Left ventricle myocardium inferior (tissue), 1 donor: ENCODE results near the gene CELF4. TPM values are rescaled to one million over a fixed set of nuclear protein-coding genes. Genes with fewer than 3 reads are reported as not detected.

ENCODE experiments used
- DNase-seq: peaks from one replicate; pipeline ENCODE4 v3.0.0-alpha.2; 2020
- H3K27ac ChIP-seq: fragments of 200-600 bp; replicated peaks from 2 replicates; pipeline ENCODE4 v1.8.0; 2021
- H3K27me3 ChIP-seq: fragments of 200-600 bp; 2 replicates; pipeline ENCODE4 v1.8.0; 2021; ENCODE audit warnings: low read depth
- H3K36me3 ChIP-seq: fragments of 200-600 bp; 2 replicates; pipeline ENCODE4 v1.8.0; 2021
- H3K4me1 ChIP-seq: fragments of 200-600 bp; 2 replicates; pipeline ENCODE4 v1.8.0; 2021
- H3K4me3 ChIP-seq: fragments of 200-600 bp; 2 replicates; pipeline ENCODE4 v1.8.0; 2021; ENCODE audit warnings: mild to moderate bottlenecking, moderate library complexity
- H3K9me3 ChIP-seq: fragments of 200-600 bp; replicated peaks from 2 replicates; pipeline ENCODE4 v1.8.0; 2021
- intact Hi-C: fragments of 100-400 bp; cut with micrococcal nuclease; formaldehyde crosslinking; loops from one replicate; pipeline ENCODE4 v1.11.0; 2022
- total RNA-seq: library from RNA; stranded (reverse); fragmentation: NEBNext Ultra II Directional; extraction: Animal tissue kit (Norgen Biotek cat#: 25700); gene quantifications from one replicate; pipeline ENCODE4 v1.2.1, GENCODE V29; 2021
- TF ChIP-seq, protein P1 (sequence below): fragments of 200-600 bp; IDR thresholded peaks from 2 replicates; pipeline ENCODE4 v1.8.0; 2021; ENCODE audit warnings: antibody characterized with exemption, mild to moderate bottlenecking, borderline replicate concordance
- donor health status: DM: no; HTN: yes; CAD: no; lungs with severe emphysema.

Gene CELF4
- total RNA-seq, 1 donor from 2014 or later = 0.60 TPM

DNA sequence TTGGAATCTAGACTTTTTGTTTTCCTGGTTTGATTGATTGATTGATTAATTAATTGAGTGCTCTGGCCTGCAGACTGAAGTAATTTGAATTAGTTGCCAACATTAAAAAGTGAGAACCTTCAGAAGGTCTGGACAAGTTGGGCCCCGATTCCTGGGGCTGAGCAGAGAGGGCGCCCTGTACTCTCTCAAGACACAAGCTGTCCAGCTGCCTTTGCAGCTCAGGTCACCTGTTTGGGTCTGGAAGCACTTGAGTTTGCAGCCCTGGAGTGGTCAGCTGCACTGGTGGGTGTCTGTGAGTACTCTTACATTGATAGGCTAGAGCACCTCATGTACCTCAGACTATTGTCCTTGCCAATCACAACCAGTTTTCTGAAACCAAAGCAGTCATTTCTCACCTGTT lies 22.7 kb upstream of the CELF4 start:
- no peaks in the 10 kb centered on the region for H3K36me3 ChIP-seq
- TF ChIP-seq, protein P1, sequence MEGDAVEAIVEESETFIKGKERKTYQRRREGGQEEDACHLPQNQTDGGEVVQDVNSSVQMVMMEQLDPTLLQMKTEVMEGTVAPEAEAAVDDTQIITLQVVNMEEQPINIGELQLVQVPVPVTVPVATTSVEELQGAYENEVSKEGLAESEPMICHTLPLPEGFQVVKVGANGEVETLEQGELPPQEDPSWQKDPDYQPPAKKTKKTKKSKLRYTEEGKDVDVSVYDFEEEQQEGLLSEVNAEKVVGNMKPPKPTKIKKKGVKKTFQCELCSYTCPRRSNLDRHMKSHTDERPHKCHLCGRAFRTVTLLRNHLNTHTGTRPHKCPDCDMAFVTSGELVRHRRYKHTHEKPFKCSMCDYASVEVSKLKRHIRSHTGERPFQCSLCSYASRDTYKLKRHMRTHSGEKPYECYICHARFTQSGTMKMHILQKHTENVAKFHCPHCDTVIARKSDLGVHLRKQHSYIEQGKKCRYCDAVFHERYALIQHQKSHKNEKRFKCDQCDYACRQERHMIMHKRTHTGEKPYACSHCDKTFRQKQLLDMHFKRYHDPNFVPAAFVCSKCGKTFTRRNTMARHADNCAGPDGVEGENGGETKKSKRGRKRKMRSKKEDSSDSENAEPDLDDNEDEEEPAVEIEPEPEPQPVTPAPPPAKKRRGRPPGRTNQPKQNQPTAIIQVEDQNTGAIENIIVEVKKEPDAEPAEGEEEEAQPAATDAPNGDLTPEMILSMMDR = no peak
- H3K27me3 ChIP-seq = peaks cover 32% of the 10 kb centered on the region
- H3K4me1 ChIP-seq = no peaks in the 10 kb centered on the region
- H3K27ac ChIP-seq = no peak overlapping the region
- intact Hi-C loops = no loop called here
- no peak for DNase-seq
- no peak overlapping the region for H3K4me3 ChIP-seq
- peaks cover 10% of the 10 kb centered on the region for H3K9me3 ChIP-seq

DNA sequence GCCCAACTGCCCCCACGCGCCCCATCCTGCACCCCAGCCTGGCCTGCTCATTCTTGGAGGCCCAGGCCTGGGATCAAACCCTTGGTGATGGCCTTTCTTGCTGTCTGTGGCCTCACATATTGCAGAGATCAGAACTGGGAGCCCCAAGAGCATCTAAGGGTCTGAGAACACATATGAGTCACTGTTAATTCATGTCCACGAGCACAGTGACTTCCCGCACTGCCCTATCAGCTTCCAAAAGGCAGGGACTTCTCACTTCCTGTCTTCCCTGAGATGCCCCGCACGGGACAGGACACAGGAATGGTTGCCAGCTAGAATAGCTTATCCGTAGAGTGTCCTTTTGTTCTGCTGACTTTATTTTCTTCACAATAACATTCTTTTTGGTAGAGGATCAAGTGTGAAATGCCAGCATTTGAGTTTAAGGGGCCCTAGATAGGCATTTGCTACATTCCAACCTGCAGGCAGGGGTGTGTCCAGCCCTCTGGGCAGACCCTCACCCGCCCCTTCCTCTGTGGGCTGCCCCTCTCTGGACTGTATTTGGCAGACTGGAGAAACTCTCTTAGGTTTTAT lies 21.1 kb upstream of the CELF4 start:
- H3K27me3 ChIP-seq = peaks cover 37% of the 10 kb centered on the region
- no peak overlapping the region for H3K27ac ChIP-seq
- intact Hi-C loops = no loop called here

DNA sequence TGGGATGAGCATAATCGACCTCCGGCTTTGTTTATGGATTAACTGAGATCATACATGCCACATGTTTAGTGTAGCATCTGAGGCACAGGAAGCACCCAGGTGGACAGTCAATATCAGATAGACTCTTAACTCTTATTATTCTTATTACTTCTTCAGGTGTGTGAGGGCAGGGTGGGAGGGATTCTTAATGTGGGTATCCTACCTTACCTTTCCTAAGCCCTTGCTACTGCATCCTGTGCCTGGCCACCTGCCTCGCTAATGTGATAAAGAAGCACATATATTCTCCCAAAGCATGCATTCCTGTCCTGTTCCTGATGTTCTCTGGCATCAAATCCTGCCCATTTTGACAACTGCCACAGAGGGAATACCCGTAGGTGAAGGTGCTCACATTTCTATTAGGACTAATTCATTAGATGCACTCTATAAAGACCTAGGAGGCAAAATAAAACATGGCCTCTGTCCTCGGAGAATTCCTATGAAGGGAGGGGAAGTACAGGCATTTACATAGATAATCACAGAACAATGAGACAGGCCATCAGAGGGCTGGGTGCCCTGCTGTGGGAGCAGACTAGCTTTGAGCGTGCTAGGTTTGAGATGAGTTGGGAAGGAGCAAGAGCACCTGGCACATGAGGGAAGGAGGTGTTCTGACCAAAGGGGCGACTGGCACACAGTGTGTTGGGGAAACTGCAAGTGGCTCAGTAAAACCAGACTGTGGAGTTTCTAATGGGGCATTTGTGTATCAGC lies 19.5 kb upstream of the CELF4 start:
- peaks cover 2% of the 10 kb centered on the region for H3K9me3 ChIP-seq
- H3K27ac ChIP-seq = no peak overlapping the region
- H3K27me3 ChIP-seq = peaks cover 50% of the 10 kb centered on the region
- H3K4me3 ChIP-seq = no peak overlapping the region
- TF ChIP-seq, protein P1 = no peak
- no peaks in the 10 kb centered on the region for H3K36me3 ChIP-seq
- intact Hi-C loops = no loop called here
- H3K4me1 ChIP-seq = no peaks in the 10 kb centered on the region
- no peak for DNase-seq

More for the DNA sequence above, 21.1 kb upstream of the CELF4 start:
- H3K36me3 ChIP-seq = no peaks in the 10 kb centered on the region
- H3K9me3 ChIP-seq = peaks cover 10% of the 10 kb centered on the region
- H3K4me1 ChIP-seq = no peaks in the 10 kb centered on the region
- TF ChIP-seq, protein P1 = no peak
- H3K4me3 ChIP-seq = no peak overlapping the region
- DNase-seq = no peak

DNA sequence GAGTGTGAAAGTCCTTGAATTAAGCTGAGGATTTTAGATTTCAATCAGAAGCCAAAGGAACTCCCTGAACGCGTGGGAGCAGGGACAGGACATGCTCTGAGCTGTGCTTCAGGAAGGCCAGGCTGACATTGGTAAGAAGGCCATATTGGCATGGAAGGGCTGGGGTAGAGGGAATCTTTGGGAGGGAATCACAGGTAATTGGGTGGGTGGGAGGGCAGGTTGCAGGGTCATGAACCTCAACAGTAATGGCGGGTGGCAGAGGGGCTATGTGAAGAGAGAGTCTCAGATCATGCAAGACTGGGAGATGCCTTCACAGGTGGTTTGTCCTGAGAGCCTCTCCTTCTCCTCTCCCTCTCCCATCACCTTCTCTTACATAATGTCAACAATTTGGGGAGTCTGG lies 18.6 kb upstream of the CELF4 start:
- Histone ChIP-seq H3K36me3 (no peaks in the 10 kb centered on the region), H3K27me3 (peaks cover 59% of the 10 kb centered on the region), H3K4me3 (no peak overlapping the region), H3K27ac (no peak overlapping the region), H3K9me3 (no peaks in the 10 kb centered on the region), H3K4me1 (peaks cover 5% of the 10 kb centered on the region)
- intact Hi-C loops = no loop called here
- DNase-seq = no peak
- TF ChIP-seq, protein P1 = no peak

DNA sequence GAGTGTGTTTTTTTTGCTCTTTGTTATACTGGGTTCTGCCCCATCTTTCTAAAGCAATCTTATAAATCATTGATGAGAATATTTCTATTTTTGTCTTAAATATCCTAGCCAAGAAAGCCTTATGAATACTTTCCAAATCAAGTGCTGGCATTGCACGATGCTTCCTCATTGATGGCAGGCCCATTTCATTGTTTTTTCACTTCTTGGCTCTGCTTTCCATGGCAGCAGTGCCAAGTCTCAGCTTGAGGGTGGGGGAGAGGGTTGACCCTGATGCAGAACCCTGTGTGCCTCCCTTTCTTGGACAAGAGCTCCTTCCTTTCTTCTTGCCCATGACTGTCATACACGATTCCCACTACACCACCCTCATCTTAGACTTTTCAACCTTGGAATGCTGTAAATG lies 16.7 kb upstream of the CELF4 start:
- H3K4me3 ChIP-seq = no peak overlapping the region
- H3K36me3 ChIP-seq = no peaks in the 10 kb centered on the region
- H3K27me3 ChIP-seq = peaks cover 77% of the 10 kb centered on the region
- intact Hi-C loops = no loop called here
- no peaks in the 10 kb centered on the region for H3K9me3 ChIP-seq
- TF ChIP-seq, protein P1 = no peak
- peaks cover 21% of the 10 kb centered on the region for H3K4me1 ChIP-seq
- no peak overlapping the region for H3K27ac ChIP-seq
- DNase-seq = no peak
